Keratinocyte (primary cell): Measurements from ENCODE around the gene HSF2. TPM values are rescaled to one million over a fixed set of nuclear protein-coding genes. Genes with fewer than 3 reads are reported as not detected.

Experiments used
- DNase-seq: peaks from one replicate; pipeline ENCODE4 v3.0.0-alpha.2; 2011; ENCODE audit warnings: low read depth, missing footprints, low spot score
- FAIRE-seq: peaks from 2 replicates; lab custom pipeline; 2011; peaks lifted over from hg19 to GRCh38; lab: Jason Lieb, UNC
- H2AFZ ChIP-seq: 2 replicates; pipeline ENCODE4 v1.6.0; 2012; ENCODE audit warnings: low read length, control low read depth, inconsistent platforms; ENCODE audit not compliant: control insufficient read depth
- H3K27ac ChIP-seq: 2 replicates; pipeline ENCODE4 v1.5.1; 2011; ENCODE audit warnings: low read length; ENCODE audit not compliant: control insufficient read depth, insufficient read depth
- H3K27me3 ChIP-seq: 3 replicates; pipeline ENCODE4 v1.6.0; 2011; ENCODE audit warnings: low read length; ENCODE audit not compliant: control insufficient read depth, insufficient read depth; ENCODE audit errors: extremely low read depth
- H3K36me3 ChIP-seq, 2 experiments: 2 replicates in 1 of 2; 3 replicates in 1 of 2; pipeline ENCODE4 v1.5.1; 2011; ENCODE audit warnings: low read length in 2 of 2, mild to moderate bottlenecking in 1 of 2; ENCODE audit not compliant: control insufficient read depth in 2 of 2, insufficient read depth in 2 of 2; ENCODE audit errors: extremely low read depth in 1 of 2
- H3K4me1 ChIP-seq: 3 replicates; pipeline ENCODE4 v1.5.1; 2011; ENCODE audit warnings: low read length; ENCODE audit not compliant: control insufficient read depth, insufficient read depth; ENCODE audit errors: extremely low read depth
- H3K4me2 ChIP-seq: 3 replicates; pipeline ENCODE4 v1.6.0; 2011; ENCODE audit warnings: low read depth, low read length; ENCODE audit not compliant: control insufficient read depth, insufficient read depth; ENCODE audit errors: extremely low read depth
- H3K4me3 ChIP-seq, 3 experiments: fragments of 200-600 bp in 1 of 3; sonication (generic) in 1 of 3; 2 replicates in 2 of 3; 3 replicates in 1 of 3; pipeline ENCODE4 v1.5.1; 2011 to 2016; ENCODE audit warnings: low read length in 3 of 3, mild to moderate bottlenecking in 3 of 3, control low read depth in 2 of 3, inconsistent platforms in 1 of 3, low read depth in 1 of 3, mixed read lengths in 1 of 3, mixed run types in 1 of 3, moderate library complexity in 1 of 3; ENCODE audit not compliant: control insufficient read depth in 2 of 3, insufficient read depth in 2 of 3; ENCODE audit errors: extremely low read depth in 1 of 3
- H3K79me2 ChIP-seq: 2 replicates; pipeline ENCODE4 v1.6.0; 2012; ENCODE audit warnings: low read length; ENCODE audit not compliant: control insufficient read depth, insufficient read depth
- H3K9ac ChIP-seq: 3 replicates; pipeline ENCODE4 v1.6.0; 2011; ENCODE audit warnings: low read length; ENCODE audit not compliant: control insufficient read depth, insufficient read depth; ENCODE audit errors: extremely low read depth
- H3K9me1 ChIP-seq: 3 replicates; pipeline ENCODE4 v1.6.0; 2011; ENCODE audit warnings: low read length; ENCODE audit not compliant: control insufficient read depth, insufficient read depth; ENCODE audit errors: extremely low read depth
- H3K9me3 ChIP-seq: 2 replicates; pipeline ENCODE4 v1.5.1; 2012; ENCODE audit warnings: low read depth, low read length; ENCODE audit not compliant: control insufficient read depth
- H4K20me1 ChIP-seq: 3 replicates; pipeline ENCODE4 v1.6.0; 2011; ENCODE audit warnings: low read length; ENCODE audit not compliant: control insufficient read depth, insufficient read depth; ENCODE audit errors: extremely low read depth
- EZH2 ChIP-seq: IDR thresholded peaks from one replicate; pipeline ENCODE4 v1.6.1; 2012; ENCODE audit warnings: inconsistent platforms, mild to moderate bottlenecking, low read length, moderate library complexity
- dilution Hi-C: fragments of 300-500 bp; cut with MboI; formaldehyde crosslinking; loops from one replicate; pipeline ENCODE4 v1.7.0; 2020; ENCODE audit warnings: low sequenced_read_pairs; ENCODE audit not compliant: extremely low pct_ligation_motif_present
- polyA plus RNA-seq, 5 experiments: library from polyadenylated mRNA; depleted of rRNA in 3 of 5; stranded (reverse) in 3 of 5; stranded (forward) in 1 of 5; unstranded in 1 of 5; fragments of >200 nt; gene quantifications; 1 replicate in 1 of 5; 2 replicates in 3 of 5; 3 replicates in 1 of 5; pipeline versions ENCODE4 v1.2.1 to v1.2.3, GENCODE V29; 2011 to 2012; ENCODE audit warnings: missing spikeins in 2 of 5, low read depth in 1 of 5, low replicate concordance in 1 of 5
- TF ChIP-seq, protein P1 (sequence below), 3 experiments: IDR thresholded peaks in 1 of 3; conservative IDR thresholded peaks in 1 of 3; optimal IDR thresholded peaks in 1 of 3; 2 replicates in 2 of 3; 3 replicates in 1 of 3; pipeline versions ENCODE3 to v1.5.1; 2011; ENCODE audit warnings: low read length in 3 of 3, mild to moderate bottlenecking in 3 of 3, moderate library complexity in 2 of 3, control low read depth in 1 of 3, inconsistent platforms in 1 of 3; ENCODE audit not compliant: insufficient read depth in 2 of 3; ENCODE audit errors: extremely low read depth in 1 of 3

HSF2 gene
- polyA plus RNA-seq, 1 donor (not counting 4 experiments of a cell fraction or from before 2014, with no cell fraction given) = 22.5 TPM

DNA sequence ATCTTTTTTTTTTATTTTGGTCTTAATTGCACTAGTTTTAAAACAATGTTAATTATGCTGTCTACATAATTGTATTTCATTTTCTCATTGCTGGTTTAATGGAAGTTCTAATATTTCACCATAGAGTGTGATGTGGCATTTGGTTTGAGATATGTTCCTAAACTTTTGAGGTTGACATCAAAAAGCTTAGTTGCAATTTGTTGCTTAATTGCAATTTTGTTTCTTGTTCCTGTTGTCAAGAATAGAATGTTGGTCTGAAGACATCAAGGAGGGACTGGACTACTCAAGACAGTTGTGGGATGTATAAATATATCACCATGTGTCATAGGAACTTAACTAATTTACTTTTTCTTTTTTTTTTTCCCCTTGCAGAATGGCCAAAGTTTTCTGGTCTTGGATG is 12.5 kb downstream of the HSF2 start:
- Histone ChIP-seq H3K4me1 (no peaks in the 10 kb centered on the region), H3K36me3 (no peaks in the 10 kb centered on the region), H3K4me2 (no peak overlapping the region), H3K9me1 (no peaks in the 10 kb centered on the region), H3K27ac (no peak overlapping the region), H2AFZ (no peak overlapping the region), H3K9me3 (no peaks in the 10 kb centered on the region), H4K20me1 (no peaks in the 10 kb centered on the region), H3K79me2 (peaks cover 27% of the 10 kb centered on the region), H3K9ac (no peak overlapping the region), H3K27me3 (no peaks in the 10 kb centered on the region), H3K4me3 (no peak overlapping the region)
- DNase-seq (no peak), FAIRE-seq (no peak)
- dilution Hi-C loops = no loop called here
- TF ChIP-seq, protein P1, sequence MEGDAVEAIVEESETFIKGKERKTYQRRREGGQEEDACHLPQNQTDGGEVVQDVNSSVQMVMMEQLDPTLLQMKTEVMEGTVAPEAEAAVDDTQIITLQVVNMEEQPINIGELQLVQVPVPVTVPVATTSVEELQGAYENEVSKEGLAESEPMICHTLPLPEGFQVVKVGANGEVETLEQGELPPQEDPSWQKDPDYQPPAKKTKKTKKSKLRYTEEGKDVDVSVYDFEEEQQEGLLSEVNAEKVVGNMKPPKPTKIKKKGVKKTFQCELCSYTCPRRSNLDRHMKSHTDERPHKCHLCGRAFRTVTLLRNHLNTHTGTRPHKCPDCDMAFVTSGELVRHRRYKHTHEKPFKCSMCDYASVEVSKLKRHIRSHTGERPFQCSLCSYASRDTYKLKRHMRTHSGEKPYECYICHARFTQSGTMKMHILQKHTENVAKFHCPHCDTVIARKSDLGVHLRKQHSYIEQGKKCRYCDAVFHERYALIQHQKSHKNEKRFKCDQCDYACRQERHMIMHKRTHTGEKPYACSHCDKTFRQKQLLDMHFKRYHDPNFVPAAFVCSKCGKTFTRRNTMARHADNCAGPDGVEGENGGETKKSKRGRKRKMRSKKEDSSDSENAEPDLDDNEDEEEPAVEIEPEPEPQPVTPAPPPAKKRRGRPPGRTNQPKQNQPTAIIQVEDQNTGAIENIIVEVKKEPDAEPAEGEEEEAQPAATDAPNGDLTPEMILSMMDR (optimal IDR thresholded peaks at IDR 0.05 in 1 of 3, IDR thresholded peaks at IDR 0.05 in 1 of 3, conservative IDR thresholded peaks at IDR 0.05 in 1 of 3; ENCODE audit: extremely low read depth in 1 of 3, insufficient read depth in 2 of 3, low read length in 3 of 3) = no peak
- no peak for TF ChIP-seq EZH2

DNA sequence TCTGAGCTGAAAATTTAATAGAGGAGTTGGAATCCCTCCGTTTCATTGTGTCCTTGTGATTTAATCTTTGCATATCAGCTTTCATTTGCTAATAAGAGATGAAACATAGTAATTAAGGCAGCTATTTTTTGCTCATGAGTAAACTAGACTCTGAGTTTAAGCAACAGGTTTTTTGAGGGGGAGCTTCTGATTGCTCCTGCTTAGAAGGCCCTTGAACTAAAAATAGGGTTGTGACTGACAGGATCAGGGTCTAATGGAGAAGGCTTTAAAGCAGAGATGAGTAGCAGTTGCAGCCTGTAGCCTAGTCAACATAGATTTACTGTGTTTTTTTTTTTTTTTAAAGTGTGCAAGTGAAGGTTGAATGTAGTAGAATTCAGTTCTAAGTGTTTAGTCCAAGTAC is 17.4 kb downstream of the HSF2 start:
- H3K36me3 ChIP-seq = peaks cover 0 to 5% of the 10 kb centered on the region in 2 experiments
- H3K4me2 ChIP-seq = no peak overlapping the region
- DNase-seq (no peak), FAIRE-seq (no peak)
- H3K27me3 ChIP-seq = no peaks in the 10 kb centered on the region
- no peak overlapping the region for H3K9ac ChIP-seq
- H3K4me1 ChIP-seq = no peaks in the 10 kb centered on the region
- H3K9me3 ChIP-seq = no peaks in the 10 kb centered on the region
- dilution Hi-C loops = no loop called here
- no peak overlapping the region for H2AFZ ChIP-seq
- no peak overlapping the region for H3K27ac ChIP-seq
- no peaks in the 10 kb centered on the region for H3K9me1 ChIP-seq
- H4K20me1 ChIP-seq = no peaks in the 10 kb centered on the region
- no peaks in the 10 kb centered on the region for H3K79me2 ChIP-seq
- TF ChIP-seq, protein P1 (optimal IDR thresholded peaks at IDR 0.05 in 1 of 3, IDR thresholded peaks at IDR 0.05 in 1 of 3, conservative IDR thresholded peaks at IDR 0.05 in 1 of 3; ENCODE audit: extremely low read depth in 1 of 3, insufficient read depth in 2 of 3, low read length in 3 of 3) = no peak
- TF ChIP-seq EZH2 = no peak
- no peak overlapping the region for H3K4me3 ChIP-seq
